NCI-H2081 (cell line): ENCODE data around the gene CCDC74B.
"Not testable (repeated sequence)": the region's sequence is repeated elsewhere in the genome, so short reads cannot be mapped to it uniquely, and the experiment has no call there.

Source experiments
- DNase-seq, 2 experiments: peaks; one replicate each; lab custom pipeline; 2025; lab: John Stamatoyannopoulos, UW

The CCDC74B gene

GRCh38 chr2:130145006-130145414 lies at the start of gene CCDC74B:
CCDC74B (minus strand) TSS chr2:130145112; CDS start chr2:130144996, 116 bp downstream.
- peak; percentile 70 to 72 for DNase-seq

GRCh38 chr2:130193824-130194223 lies 48.9 kb upstream of the CCDC74B start:
- not testable (repeated sequence) for DNase-seq

GRCh38 chr2:130192451-130192850 lies 47.5 kb upstream of the CCDC74B start:
- DNase-seq, result not testable (repeated sequence)

- DNase-seq, result not testable (repeated sequence)
These were observed 46.4 kb upstream of the CCDC74B start for GRCh38 chr2:130191319-130191718.

GRCh38 chr2:130190237-130190636 lies 45.3 kb upstream of the CCDC74B start:
- DNase-seq, result no peak

GRCh38 chr2:130188958-130189357 lies 44.0 kb upstream of the CCDC74B start:
- DNase-seq, result not testable (repeated sequence)

GRCh38 chr2:130187859-130188792 lies 43.2 kb upstream of the CCDC74B start:
- not testable (repeated sequence) for DNase-seq

- no peak for DNase-seq
These were observed 42.4 kb upstream of the CCDC74B start for GRCh38 chr2:130187268-130187667.

GRCh38 chr2:130186391-130186790 lies 41.5 kb upstream of the CCDC74B start:
- no peak for DNase-seq

- DNase-seq, result no peak
These were observed 41.0 kb upstream of the CCDC74B start for GRCh38 chr2:130185896-130186295.

- no peak for DNase-seq
These were observed 40.5 kb upstream of the CCDC74B start for GRCh38 chr2:130185436-130185835.

- no peak for DNase-seq
These were observed 38.8 kb upstream of the CCDC74B start for GRCh38 chr2:130183512-130184373.

- not testable (repeated sequence) for DNase-seq
These were observed 38.1 kb upstream of the CCDC74B start for GRCh38 chr2:130182826-130183511.

GRCh38 chr2:130181880-130182682 lies 37.2 kb upstream of the CCDC74B start, which contains the start of gene MZT2B:
MZT2B (plus strand) TSS chr2:130182262; CDS start chr2:130182283, 21 bp downstream.
- peak; percentile 87 for DNase-seq

- DNase-seq, result peak; percentile 94 to 96
These were observed 36.5 kb upstream of the CCDC74B start, which contains the start of gene SMPD4 for GRCh38 chr2:130181325-130181879. SMPD4 (minus strand) TSS chr2:130181602; CDS start chr2:130176592, 5,010 bp downstream.

GRCh38 chr2:130180404-130181324 lies 35.8 kb upstream of the CCDC74B start:
- not testable (repeated sequence) for DNase-seq

GRCh38 chr2:130174866-130175265 lies 30.0 kb upstream of the CCDC74B start:
- DNase-seq, result not testable (repeated sequence)

- no peak for DNase-seq
These were observed 25.0 kb upstream of the CCDC74B start for GRCh38 chr2:130169896-130170295.

GRCh38 chr2:130169163-130169562 lies 24.3 kb upstream of the CCDC74B start:
- DNase-seq, result not testable (repeated sequence)
